ENCODE measurements around the gene SLC3A2.

Gene SLC3A2

GRCh38 chr11:62902932-62903331 lies 22.2 kb downstream of the SLC3A2 start:
- no peak for DNase-seq (ENCODE audit: insufficient read length, low spot score)
- no peak for TF ChIP-seq POLR2A (IDR thresholded peaks at IDR 0.05; ENCODE audit: low read depth, low read length)
- FAIRE-seq = no peak

GRCh38 chr11:62905296-62905695 lies 24.6 kb downstream of the SLC3A2 start:
- no peak for TF ChIP-seq POLR2A (IDR thresholded peaks at IDR 0.05; ENCODE audit: low read depth, low read length)
- no peak for DNase-seq (ENCODE audit: insufficient read length, low spot score)
- FAIRE-seq = no peak

GRCh38 chr11:62905927-62906531 lies 25.3 kb downstream of the SLC3A2 start:
- no peak for TF ChIP-seq POLR2A (IDR thresholded peaks at IDR 0.05; ENCODE audit: low read depth, low read length)
- DNase-seq (ENCODE audit: insufficient read length, low spot score) = peak; percentile 77
- FAIRE-seq = no peak

GRCh38 chr11:62908468-62909072 lies 27.9 kb downstream of the SLC3A2 start:
- DNase-seq (ENCODE audit: insufficient read length, low spot score) = no peak
- no peak for TF ChIP-seq POLR2A (IDR thresholded peaks at IDR 0.05; ENCODE audit: low read depth, low read length)
- no peak for FAIRE-seq

GRCh38 chr11:62909107-62909894 lies 28.6 kb downstream of the SLC3A2 start:
- no peak for TF ChIP-seq POLR2A (IDR thresholded peaks at IDR 0.05; ENCODE audit: low read depth, low read length)
- DNase-seq (ENCODE audit: insufficient read length, low spot score) (peak; percentile 79), FAIRE-seq (no peak)

- FAIRE-seq = no peak
- DNase-seq (ENCODE audit: insufficient read length, low spot score) = no peak
- no peak for TF ChIP-seq POLR2A (IDR thresholded peaks at IDR 0.05; ENCODE audit: low read depth, low read length)
Observed at GRCh38 chr11:62910141-62910882, 29.6 kb downstream of the SLC3A2 start.

GRCh38 chr11:62911137-62912130 lies 30.7 kb downstream of the SLC3A2 start:
- TF ChIP-seq POLR2A (IDR thresholded peaks at IDR 0.05; ENCODE audit: low read depth, low read length) = no peak
- FAIRE-seq = no peak
- DNase-seq (ENCODE audit: insufficient read length, low spot score) = no peak

GRCh38 chr11:62912268-62912667 lies 31.6 kb downstream of the SLC3A2 start:
- no peak for TF ChIP-seq POLR2A (IDR thresholded peaks at IDR 0.05; ENCODE audit: low read depth, low read length)
- no peak for DNase-seq (ENCODE audit: insufficient read length, low spot score)
- no peak for FAIRE-seq

GRCh38 chr11:62914416-62914815 lies 33.7 kb downstream of the SLC3A2 start:
- FAIRE-seq (no peak), DNase-seq (ENCODE audit: insufficient read length, low spot score) (no peak)
- no peak for TF ChIP-seq POLR2A (IDR thresholded peaks at IDR 0.05; ENCODE audit: low read depth, low read length)

GRCh38 chr11:62917906-62918502 lies 37.3 kb downstream of the SLC3A2 start:
- TF ChIP-seq POLR2A (IDR thresholded peaks at IDR 0.05; ENCODE audit: low read depth, low read length) = no peak
- no peak for DNase-seq (ENCODE audit: insufficient read length, low spot score)
- FAIRE-seq = no peak

- FAIRE-seq (no peak), DNase-seq (ENCODE audit: insufficient read length, low spot score) (no peak)
- TF ChIP-seq POLR2A (IDR thresholded peaks at IDR 0.05; ENCODE audit: low read depth, low read length) = no peak
Observed at GRCh38 chr11:62918531-62918930, 37.8 kb downstream of the SLC3A2 start.

GRCh38 chr11:62919476-62919875 lies 38.8 kb downstream of the SLC3A2 start:
- TF ChIP-seq POLR2A (IDR thresholded peaks at IDR 0.05; ENCODE audit: low read depth, low read length) = no peak
- DNase-seq (ENCODE audit: insufficient read length, low spot score) = no peak
- no peak for FAIRE-seq

Measured in H54 (cell line).